Mesothelial cell of epicardium (in vitro differentiated cells): ENCODE measurements around the gene TMEM213. TPM values are rescaled to one million over a fixed set of nuclear protein-coding genes. Genes with fewer than 3 reads are reported as not detected.
A peak's percentile ranks its signal among the peaks of the same experiment; 100 is the strongest.

ENCODE experiments used
- DNase-seq, 2 experiments: peaks; one replicate each; pipeline ENCODE4 v3.0.0; 2021; ENCODE audit warnings: low spot score in 2 of 2; ENCODE audit not compliant: unreplicated experiment in 2 of 2
- H3K27ac Mint-ChIP-seq: 2 replicates; pipeline ENCODE4 v1.8.0; 2021; ENCODE audit warnings: mixed read lengths
- H3K27me3 Mint-ChIP-seq: 2 replicates; pipeline ENCODE4 v1.8.0; 2021; ENCODE audit warnings: low read depth, mixed read lengths
- H3K36me3 Mint-ChIP-seq: 2 replicates; pipeline ENCODE4 v1.8.0; 2021; ENCODE audit warnings: mixed read lengths
- H3K4me1 Mint-ChIP-seq: 2 replicates; pipeline ENCODE4 v1.8.0; 2021; ENCODE audit warnings: mixed read lengths
- H3K4me3 Mint-ChIP-seq: 2 replicates; pipeline ENCODE4 v1.8.0; 2021; ENCODE audit warnings: mild to moderate bottlenecking, moderate library complexity, mixed read lengths
- H3K9me3 Mint-ChIP-seq: 2 replicates; pipeline ENCODE4 v1.8.0; 2021; ENCODE audit warnings: mixed read lengths
- CTCF ChIP-seq: fragments of 200-600 bp; sonication (generic); IDR thresholded peaks from one replicate; pipeline ENCODE4 v1.5.0; 2021; ENCODE audit warnings: antibody characterized with exemption; ENCODE audit not compliant: unreplicated experiment
- total RNA-seq: library from RNA; stranded (reverse); gene quantifications from 3 replicates; pipeline ENCODE4 v1.2.1, GENCODE V29; 2021

TMEM213 gene
- total RNA-seq, 1 donor from 2014 or later, result not detected

GRCh38 chr7:138832966-138833365 lies 35.2 kb downstream of the TMEM213 start:
- Mint-ChIP-seq H3K4me1 (peaks cover 8% of the 10 kb centered on the region), H3K4me3 (no peak overlapping the region)

DNA sequence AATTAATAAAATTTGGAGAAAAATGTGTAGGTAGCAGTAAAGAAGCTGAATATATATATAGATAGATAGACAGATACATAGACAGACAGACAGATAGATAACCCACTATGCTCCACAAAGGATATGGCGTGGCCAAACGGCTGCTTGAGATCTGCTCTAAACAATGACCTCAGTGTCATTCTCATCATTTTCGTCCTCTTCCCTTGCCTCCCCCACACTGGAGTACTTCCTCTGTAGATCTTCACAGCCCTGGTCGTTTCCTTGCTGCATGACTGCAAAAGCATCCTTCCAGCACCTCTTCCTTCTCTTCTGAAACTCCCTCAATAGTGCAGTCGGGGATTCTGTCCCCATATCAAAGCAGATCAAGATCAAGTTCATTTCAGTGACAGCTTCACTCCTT lies 35.8 kb downstream of the TMEM213 start:
- no peaks in the 10 kb centered on the region for H3K9me3 Mint-ChIP-seq
- H3K4me1 Mint-ChIP-seq, result peaks cover 14% of the 10 kb centered on the region
- TF ChIP-seq CTCF, result no peak
- no peak for DNase-seq
- no peaks in the 10 kb centered on the region for H3K27me3 Mint-ChIP-seq
- H3K27ac Mint-ChIP-seq, result no peak overlapping the region
- no peak overlapping the region for H3K4me3 Mint-ChIP-seq
- H3K36me3 Mint-ChIP-seq, result peaks cover 19% of the 10 kb centered on the region

More at GRCh38 chr7:138832966-138833365, 35.2 kb downstream of the TMEM213 start:
- Mint-ChIP-seq H3K9me3 (no peaks in the 10 kb centered on the region), H3K27ac (no peak overlapping the region), H3K36me3 (peaks cover 19% of the 10 kb centered on the region), H3K27me3 (no peaks in the 10 kb centered on the region)
- TF ChIP-seq CTCF, result no peak
- no peak for DNase-seq

- Mint-ChIP-seq H3K27me3 (no peaks in the 10 kb centered on the region), H3K4me1 (peaks cover 15% of the 10 kb centered on the region), H3K9me3 (no peaks in the 10 kb centered on the region), H3K4me3 (no peak overlapping the region), H3K36me3 (peaks cover 22% of the 10 kb centered on the region), H3K27ac (no peak overlapping the region)
- DNase-seq, result no peak
- no peak for TF ChIP-seq CTCF
These were observed 36.8 kb downstream of the TMEM213 start for GRCh38 chr7:138834583-138834982.

- no peak for TF ChIP-seq CTCF
These were observed 37.3 kb downstream of the TMEM213 start for GRCh38 chr7:138835087-138835486.

DNA sequence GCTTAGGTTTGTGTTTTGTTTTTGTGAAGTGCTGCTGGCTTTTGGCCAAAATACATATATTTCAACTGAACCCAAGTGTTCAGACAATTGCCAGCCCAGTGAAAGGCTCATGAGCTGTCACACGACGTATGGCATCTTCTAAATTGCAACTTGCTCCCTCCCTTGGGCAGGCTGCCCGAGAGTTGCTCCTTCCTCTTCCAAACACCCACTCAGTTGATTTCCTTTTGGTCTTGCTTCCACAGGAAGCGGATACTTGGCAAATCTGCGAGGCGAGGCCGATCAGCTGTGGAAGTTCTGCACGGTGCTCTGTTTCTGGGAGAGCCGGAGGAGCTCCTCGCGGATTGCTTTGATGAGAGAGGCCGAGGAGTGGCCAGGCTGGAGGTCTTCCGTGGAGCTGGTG lies 39.8 kb downstream of the TMEM213 start:
- peaks cover 15% of the 10 kb centered on the region for H3K4me1 Mint-ChIP-seq
- H3K36me3 Mint-ChIP-seq, result peaks cover 30% of the 10 kb centered on the region
- H3K27me3 Mint-ChIP-seq, result no peaks in the 10 kb centered on the region
- DNase-seq, result no peak
- peak overlapping the region; percentile 72 for H3K27ac Mint-ChIP-seq
- no peak for TF ChIP-seq CTCF
- no peak overlapping the region for H3K4me3 Mint-ChIP-seq
- H3K9me3 Mint-ChIP-seq, result no peaks in the 10 kb centered on the region

More at GRCh38 chr7:138835087-138835486, 37.3 kb downstream of the TMEM213 start:
- Mint-ChIP-seq H3K4me3 (no peak overlapping the region), H3K27me3 (no peaks in the 10 kb centered on the region), H3K9me3 (no peaks in the 10 kb centered on the region), H3K27ac (no peak overlapping the region), H3K4me1 (peaks cover 15% of the 10 kb centered on the region), H3K36me3 (peaks cover 24% of the 10 kb centered on the region)
- DNase-seq, result no peak

DNA sequence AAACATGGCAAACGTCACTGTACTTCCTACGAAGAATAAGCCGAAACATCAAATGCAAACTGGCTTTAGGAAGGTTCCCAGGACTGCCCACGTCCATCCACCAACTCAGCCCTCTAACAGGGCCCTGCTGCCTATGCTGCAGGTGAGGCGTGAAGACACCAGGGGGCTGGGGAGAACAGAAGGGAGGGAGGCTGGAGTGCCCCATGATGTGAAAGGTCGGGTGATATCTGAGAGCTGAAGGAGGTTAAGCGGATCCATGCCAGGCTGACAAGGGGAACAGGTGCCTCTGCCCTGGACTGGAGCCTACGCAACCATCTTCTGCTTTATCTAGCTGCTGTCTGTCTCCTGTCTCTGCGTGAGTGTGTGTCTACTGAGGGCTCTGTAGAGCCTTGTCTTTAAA lies 40.4 kb downstream of the TMEM213 start:
- DNase-seq, result no peak
- H3K4me3 Mint-ChIP-seq, result no peak overlapping the region
- no peak for TF ChIP-seq CTCF
- no peak overlapping the region for H3K27ac Mint-ChIP-seq
- H3K27me3 Mint-ChIP-seq, result no peaks in the 10 kb centered on the region
- H3K9me3 Mint-ChIP-seq, result no peaks in the 10 kb centered on the region
- H3K4me1 Mint-ChIP-seq, result peaks cover 15% of the 10 kb centered on the region
- H3K36me3 Mint-ChIP-seq, result peaks cover 30% of the 10 kb centered on the region
